Fibroblast of villous mesenchyme (primary cell): Measurements from ENCODE around the gene PTPRE. TPM values are rescaled to one million over a fixed set of nuclear protein-coding genes. Genes with fewer than 3 reads are reported as not detected.

Experiments
- DNase-seq: peaks from one replicate; pipeline ENCODE4 v3.0.0-alpha.2; 2010; ENCODE audit warnings: low read depth
- H3K4me3 ChIP-seq: 2 replicates; pipeline ENCODE4 v1.5.1; 2011; ENCODE audit warnings: low read depth, mild to moderate bottlenecking, low read length
- total RNA-seq: library from RNA; depleted of rRNA; stranded (reverse); fragments of >200 nt; gene quantifications from 2 replicates; pipeline ENCODE4 v1.2.3, GENCODE V29; 2012
- TF ChIP-seq, protein P1 (sequence below): IDR thresholded peaks from 2 replicates; pipeline ENCODE4 v1.5.1; 2012; ENCODE audit warnings: low read depth, mild to moderate bottlenecking, low read length; ENCODE audit not compliant: insufficient read depth

The PTPRE gene
- total RNA-seq, 1 donor: 11.2 TPM

GRCh38 chr10:127976701-127977356 is 69.9 kb downstream of the PTPRE start:
- H3K4me3 ChIP-seq: no peak overlapping the region
- DNase-seq: peak; percentile 26
- TF ChIP-seq, protein P1, sequence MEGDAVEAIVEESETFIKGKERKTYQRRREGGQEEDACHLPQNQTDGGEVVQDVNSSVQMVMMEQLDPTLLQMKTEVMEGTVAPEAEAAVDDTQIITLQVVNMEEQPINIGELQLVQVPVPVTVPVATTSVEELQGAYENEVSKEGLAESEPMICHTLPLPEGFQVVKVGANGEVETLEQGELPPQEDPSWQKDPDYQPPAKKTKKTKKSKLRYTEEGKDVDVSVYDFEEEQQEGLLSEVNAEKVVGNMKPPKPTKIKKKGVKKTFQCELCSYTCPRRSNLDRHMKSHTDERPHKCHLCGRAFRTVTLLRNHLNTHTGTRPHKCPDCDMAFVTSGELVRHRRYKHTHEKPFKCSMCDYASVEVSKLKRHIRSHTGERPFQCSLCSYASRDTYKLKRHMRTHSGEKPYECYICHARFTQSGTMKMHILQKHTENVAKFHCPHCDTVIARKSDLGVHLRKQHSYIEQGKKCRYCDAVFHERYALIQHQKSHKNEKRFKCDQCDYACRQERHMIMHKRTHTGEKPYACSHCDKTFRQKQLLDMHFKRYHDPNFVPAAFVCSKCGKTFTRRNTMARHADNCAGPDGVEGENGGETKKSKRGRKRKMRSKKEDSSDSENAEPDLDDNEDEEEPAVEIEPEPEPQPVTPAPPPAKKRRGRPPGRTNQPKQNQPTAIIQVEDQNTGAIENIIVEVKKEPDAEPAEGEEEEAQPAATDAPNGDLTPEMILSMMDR: no peak

- DNase-seq: peak; percentile 91
- TF ChIP-seq, protein P1: no peak
- peak overlapping the region; percentile 31 for H3K4me3 ChIP-seq
Observed at GRCh38 chr10:127977357-127978009, 70.6 kb downstream of the PTPRE start.

- H3K4me3 ChIP-seq: no peak overlapping the region
- no peak for DNase-seq
- TF ChIP-seq, protein P1: no peak
Observed at GRCh38 chr10:127978481-127978880, 71.6 kb downstream of the PTPRE start.

DNA sequence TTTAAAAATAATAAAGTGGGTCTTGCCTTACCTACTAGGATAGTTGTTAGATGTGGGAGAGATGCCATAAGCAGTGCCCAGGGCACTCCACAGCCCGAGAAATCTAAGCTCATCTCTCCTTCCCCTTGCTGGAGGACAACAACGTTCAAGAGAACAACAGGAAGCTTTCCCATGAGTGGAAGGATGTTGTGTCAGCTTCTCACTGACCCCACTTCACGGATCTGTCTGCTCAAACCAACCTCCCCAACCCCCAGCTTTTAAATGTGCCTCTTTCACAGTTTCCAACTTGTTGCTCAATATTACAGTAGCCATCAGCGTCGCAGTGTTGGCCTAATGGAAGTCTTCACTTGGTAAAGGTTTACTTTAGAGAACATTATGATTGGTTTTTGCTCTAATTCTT is 72.1 kb downstream of the PTPRE start:
- H3K4me3 ChIP-seq: no peak overlapping the region

GRCh38 chr10:127979566-127979965 is 72.7 kb downstream of the PTPRE start:
- no peak for DNase-seq
- TF ChIP-seq, protein P1: no peak
- H3K4me3 ChIP-seq: no peak overlapping the region

More for the DNA sequence above, 72.1 kb downstream of the PTPRE start:
- no peak for DNase-seq
- TF ChIP-seq, protein P1: no peak

DNA sequence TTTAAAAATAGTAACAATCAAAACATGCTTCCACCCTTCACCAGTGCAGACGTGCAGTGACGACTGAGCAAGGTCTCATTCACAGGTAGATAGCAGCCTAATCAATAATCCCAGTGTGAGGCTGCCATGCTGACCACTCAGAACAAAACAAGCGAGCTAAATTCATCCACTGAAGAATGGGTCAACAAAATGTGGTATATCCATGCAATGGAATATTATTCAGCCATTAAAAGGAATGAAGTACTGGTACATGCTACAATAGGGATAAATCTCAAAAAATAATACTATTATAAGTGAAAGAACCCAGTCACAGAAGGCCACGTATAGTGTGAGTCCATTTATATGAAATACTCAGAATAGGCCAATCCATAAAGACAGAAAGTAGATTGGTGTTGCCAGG is 74.0 kb downstream of the PTPRE start:
- TF ChIP-seq, protein P1: no peak
- H3K4me3 ChIP-seq: no peak overlapping the region
- DNase-seq: no peak
